Endothelial cell of umbilical vein (primary cell): Measurements from ENCODE around the gene THBD. TPM values are rescaled to one million over a fixed set of nuclear protein-coding genes. Genes with fewer than 3 reads are reported as not detected.

Experiments used
- BruUV-seq: library from RNA; stranded (reverse); fragments of 400-500 nt; replicated peaks from 2 replicates; lab custom pipeline; 2021; lab: Mats Ljungman, UMichigan
- CTCF ChIA-PET: fragments of 300-600, 350-600 bp; sonication (Branson Sonifier 250); formaldehyde crosslinking; loops from one replicate; lab custom pipeline; 2021; ENCODE audit warnings: antibody characterized with exemption, inconsistent platforms; lab: Charles Lee
- POLR2A ChIA-PET: fragments of 300-600, 350-600 bp; sonication (Branson Sonifier 250); formaldehyde crosslinking; loops from one replicate; lab custom pipeline; 2021; ENCODE audit warnings: antibody characterized with exemption, inconsistent platforms; lab: Charles Lee
- DNase-seq: peaks from one replicate; pipeline ENCODE4 v3.0.0-alpha.2; 2011; ENCODE audit warnings: low read depth, low spot score
- FAIRE-seq: peaks from 2 replicates; lab custom pipeline; 2011; peaks lifted over from hg19 to GRCh38; lab: Jason Lieb, UNC
- H2AFZ ChIP-seq: 2 replicates; pipeline ENCODE4 v1.6.0; 2012; ENCODE audit warnings: low read depth, low read length, control low read depth, inconsistent platforms
- H3K27ac ChIP-seq: 2 replicates; pipeline ENCODE4 v1.5.1; 2011; ENCODE audit warnings: low read depth, mild to moderate bottlenecking, control low read depth, low read length, moderate library complexity; ENCODE audit not compliant: insufficient read depth
- H3K27me3 ChIP-seq, 2 experiments: 2 replicates each; pipeline versions ENCODE4 v1.6.0 to v1.6.1; 2011; ENCODE audit warnings: low read length in 2 of 2, mixed read lengths in 1 of 2; ENCODE audit not compliant: control insufficient read depth in 2 of 2, insufficient read depth in 2 of 2
- H3K36me3 ChIP-seq, 2 experiments: 2 replicates in 1 of 2; 3 replicates in 1 of 2; pipeline ENCODE4 v1.5.1; 2011; ENCODE audit warnings: low read length in 2 of 2, mild to moderate bottlenecking in 1 of 2, moderate library complexity in 1 of 2; ENCODE audit not compliant: control insufficient read depth in 2 of 2, insufficient read depth in 2 of 2; ENCODE audit errors: extremely low read depth in 1 of 2
- H3K4me1 ChIP-seq: 3 replicates; pipeline ENCODE4 v1.5.1; 2011; ENCODE audit warnings: mild to moderate bottlenecking, low read length; ENCODE audit not compliant: control insufficient read depth, insufficient read depth; ENCODE audit errors: extremely low read depth
- H3K4me2 ChIP-seq: 2 replicates; pipeline ENCODE4 v1.6.1; 2011; ENCODE audit warnings: low read length, control low read depth, mixed read lengths; ENCODE audit not compliant: insufficient read depth
- H3K4me3 ChIP-seq, 3 experiments: fragments of 200-600 bp in 1 of 3; sonication (generic), shearing (Covaris generic) in 1 of 3; replicated peaks in 1 of 3; 2 replicates each; pipeline ENCODE4 v1.5.1; 2011 to 2016; ENCODE audit warnings: control low read depth in 3 of 3, low read length in 3 of 3, mild to moderate bottlenecking in 2 of 3, inconsistent platforms in 1 of 3, low read depth in 1 of 3, moderate library complexity in 1 of 3; ENCODE audit not compliant: insufficient read depth in 1 of 3
- H3K79me2 ChIP-seq: 2 replicates; pipeline ENCODE4 v1.6.0; 2012; ENCODE audit warnings: low read length, inconsistent platforms; ENCODE audit not compliant: control insufficient read depth, insufficient read depth
- H3K9ac ChIP-seq: replicated peaks from 2 replicates; pipeline ENCODE3; 2011; ENCODE audit warnings: low read length, control low read depth; ENCODE audit not compliant: insufficient read depth; ENCODE audit errors: extremely low read depth
- H3K9me1 ChIP-seq: replicated peaks from 3 replicates; pipeline ENCODE4 v1.6.0; 2011; ENCODE audit warnings: mild to moderate bottlenecking, low read length; ENCODE audit not compliant: control insufficient read depth, insufficient read depth; ENCODE audit errors: extremely low read depth
- H3K9me3 ChIP-seq: replicated peaks from 2 replicates; pipeline ENCODE4 v1.5.1; 2012; ENCODE audit warnings: low read length, inconsistent platforms; ENCODE audit not compliant: control insufficient read depth, insufficient read depth
- H4K20me1 ChIP-seq: replicated peaks from 2 replicates; pipeline ENCODE3; 2011; ENCODE audit warnings: mild to moderate bottlenecking, low read length; ENCODE audit not compliant: control insufficient read depth, insufficient read depth; ENCODE audit errors: extremely low read depth
- CTCF ChIP-seq, 2 donors: IDR thresholded peaks; 1 replicate in 1 of 2; 2 replicates in 1 of 2; pipeline ENCODE4 v1.5.1; 2011; ENCODE audit warnings: low read length in 2 of 2, mild to moderate bottlenecking in 2 of 2, moderate library complexity in 2 of 2, control low read depth in 1 of 2, inconsistent platforms in 1 of 2, low read depth in 1 of 2; ENCODE audit not compliant: insufficient read depth in 1 of 2; ENCODE audit errors: extremely low read depth in 1 of 2
- EZH2 ChIP-seq: IDR thresholded peaks from 2 replicates; pipeline ENCODE4 v1.6.1; 2012; ENCODE audit warnings: borderline replicate concordance, low read depth, mild to moderate bottlenecking, moderate library complexity, low read length, inconsistent platforms; ENCODE audit not compliant: severe bottlenecking
- FOS ChIP-seq: IDR thresholded peaks from 2 replicates; pipeline ENCODE4 v1.6.1; 2011; ENCODE audit warnings: mild to moderate bottlenecking, low read length, moderate library complexity, borderline replicate concordance; ENCODE audit not compliant: insufficient read depth
- GATA2 ChIP-seq: IDR thresholded peaks from 2 replicates; pipeline ENCODE4 v1.7.0; 2011; ENCODE audit warnings: low read depth, mild to moderate bottlenecking, moderate library complexity, mixed read lengths, low read length; ENCODE audit not compliant: insufficient read length, insufficient read depth
- JUN ChIP-seq: IDR thresholded peaks from 2 replicates; pipeline ENCODE4 v1.6.1; 2011; ENCODE audit warnings: borderline replicate concordance, low read depth; ENCODE audit not compliant: insufficient read length, insufficient read depth
- MAX ChIP-seq: IDR thresholded peaks from 2 replicates; pipeline ENCODE4 v1.6.1; 2011; ENCODE audit not compliant: insufficient read depth, insufficient read length
- MYC ChIP-seq: IDR thresholded peaks from one replicate; pipeline ENCODE4 v1.6.1; 2011; ENCODE audit warnings: mild to moderate bottlenecking, low read depth, low read length
- POLR2A ChIP-seq: IDR thresholded peaks from 2 replicates; pipeline ENCODE4 v1.6.1; 2012; ENCODE audit warnings: low read depth, mild to moderate bottlenecking, control low read depth, low read length
- POLR2AphosphoS5 ChIP-seq: IDR thresholded peaks from 2 replicates; pipeline ENCODE4 v1.6.1; 2012; ENCODE audit warnings: low read depth, mild to moderate bottlenecking, control low read depth, low read length, moderate library complexity; ENCODE audit not compliant: insufficient read depth
- dilution Hi-C: fragments of 300-500 bp; cut with MboI; formaldehyde crosslinking; loops from one replicate; pipeline ENCODE4 v1.15.0; 2019; ENCODE audit warnings: low sequenced_read_pairs; ENCODE audit not compliant: extremely low pct_ligation_motif_present
- intact Hi-C: fragments of 100-400 bp; cut with micrococcal nuclease; formaldehyde crosslinking; loops from one replicate; pipeline ENCODE4 v1.10.0; 2022
- polyA plus RNA-seq, 4 experiments: library from polyadenylated mRNA; depleted of rRNA in 3 of 4; stranded (reverse) in 3 of 4; unstranded in 1 of 4; fragments of >200 nt; gene quantifications; 2 replicates each; pipeline versions ENCODE4 v1.2.1 to v1.2.3, GENCODE V29; 2011 to 2012; ENCODE audit warnings: missing spikeins in 1 of 4
- total RNA-seq: library from RNA; stranded (reverse); gene quantifications from 2 replicates; pipeline ENCODE4 v1.2.3, GENCODE V29; 2021

The THBD gene
- total and polyA plus RNA-seq, 2 donors (not counting 3 experiments of a cell fraction or from before 2014, with no cell fraction given), result 17.1 to 28.0 TPM

- Histone ChIP-seq H3K4me3 (no peak overlapping the region), H3K36me3 (no peaks in the 10 kb centered on the region), H3K27me3 (peaks cover 16 to 17% of the 10 kb centered on the region in 2 experiments), H3K4me1 (no peaks in the 10 kb centered on the region), H4K20me1 (no peaks in the 10 kb centered on the region), H3K9me1 (no peaks in the 10 kb centered on the region), H3K9me3 (no peaks in the 10 kb centered on the region), H3K9ac (no peak overlapping the region), H2AFZ (no peak overlapping the region), H3K79me2 (no peaks in the 10 kb centered on the region), H3K4me2 (no peak overlapping the region), H3K27ac (no peak overlapping the region)
- DNase-seq, result no peak
- no TSS peak for BruUV-seq
- POLR2A ChIA-PET, result interaction anchor here (0.6 kb wide), 1 partner anchor 302 kb away, joined by 3 read pairs; no protein-coding TSS in a partner anchor
- intact Hi-C loops, result loop anchor here (10.0 kb wide), 1 partner anchor 563 kb away; the partner anchor contains the start of gene CST9
- no peak for FAIRE-seq
- CTCF ChIA-PET, result interaction anchor here (1.3 to 2.1 kb wide), 4 partner anchors 191 to 350 kb away, joined by 4 to 6 read pairs (median 5); no protein-coding TSS in a partner anchor
- dilution Hi-C loops, result loop anchor here (10.0 kb wide), 1 partner anchor 347 kb away; no protein-coding TSS in a partner anchor
- TF ChIP-seq GATA2 (no peak), MAX (no peak), POLR2AphosphoS5 (no peak), CTCF (IDR thresholded peaks at IDR 0.05; ENCODE audit: extremely low read depth in 1 of 2, insufficient read depth in 1 of 2, low read depth in 1 of 2, low read length in 2 of 2) (no peak), POLR2A (no peak), MYC (no peak), EZH2 (no peak), FOS (no peak), JUN (no peak)
Observed at GRCh38 chr20:23042270-23042669, 7.2 kb downstream of the THBD start.
